Mesenteric fat pad (tissue), 1 donor: ENCODE measurements around the gene POLR2M. TPM values are rescaled to one million over a fixed set of nuclear protein-coding genes. Genes with fewer than 3 reads are reported as not detected.

ENCODE experiments used
- DNase-seq: peaks from one replicate; pipeline ENCODE4 v3.0.0-alpha.2; 2020; ENCODE audit warnings: low spot score
- total RNA-seq: library from RNA; stranded (reverse); fragmentation: NEBNext Ultra II Directional; extraction: Animal tissue kit (Norgen Biotek cat#: 25700); gene quantifications from one replicate; pipeline ENCODE4 v1.2.1, GENCODE V29; 2021
- donor health status: DM: yes; HTN: yes; CAD: no.

POLR2M gene
- total RNA-seq, 1 donor from 2014 or later: 55.9 TPM

- DNase-seq: no peak
Measured at GRCh38 chr15:57738734-57739237, 32.3 kb downstream of the POLR2M start.

- no peak for DNase-seq
Measured at GRCh38 chr15:57740048-57740447, 33.5 kb downstream of the POLR2M start.

- no peak for DNase-seq
Measured at GRCh38 chr15:57741089-57741488, 34.6 kb downstream of the POLR2M start.

GRCh38 chr15:57743424-57743823 lies 36.9 kb downstream of the POLR2M start:
- DNase-seq: no peak

- DNase-seq: no peak
Measured at GRCh38 chr15:57746786-57747185, 40.3 kb downstream of the POLR2M start.

- DNase-seq: no peak
Measured at GRCh38 chr15:57747206-57747896, 40.8 kb downstream of the POLR2M start.

DNA sequence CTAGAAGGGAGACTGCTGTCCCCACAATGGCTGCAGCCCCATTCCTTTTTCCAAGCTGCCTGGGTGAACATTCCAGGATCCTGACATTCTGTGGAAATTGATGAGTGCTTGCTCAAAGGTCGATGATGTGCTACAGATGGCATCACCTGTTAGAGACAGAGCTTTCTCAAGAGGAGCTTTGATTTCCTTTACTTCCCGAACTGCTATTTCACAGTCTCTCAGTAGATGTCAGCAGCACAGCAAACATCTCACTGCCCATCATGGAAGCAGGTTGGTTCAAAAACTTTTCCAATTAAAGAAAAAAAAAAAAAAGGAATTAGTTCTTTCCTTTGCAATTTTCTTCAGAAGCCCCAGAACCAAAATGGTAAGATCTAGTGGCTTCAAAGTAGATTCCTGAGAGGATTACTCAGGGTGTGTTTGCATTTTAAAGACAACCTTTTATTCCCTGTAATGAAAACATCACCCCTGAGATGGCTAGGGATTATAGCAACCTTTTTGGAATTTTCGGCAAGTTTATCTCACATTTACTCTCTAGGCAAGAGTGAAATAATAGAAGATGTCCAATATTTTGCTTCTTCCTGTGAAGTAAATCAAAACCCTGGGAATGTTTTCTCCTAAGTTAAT lies 44.8 kb downstream of the POLR2M start:
- DNase-seq: no peak

GRCh38 chr15:57752436-57752835 lies 45.9 kb downstream of the POLR2M start:
- DNase-seq: no peak

DNA sequence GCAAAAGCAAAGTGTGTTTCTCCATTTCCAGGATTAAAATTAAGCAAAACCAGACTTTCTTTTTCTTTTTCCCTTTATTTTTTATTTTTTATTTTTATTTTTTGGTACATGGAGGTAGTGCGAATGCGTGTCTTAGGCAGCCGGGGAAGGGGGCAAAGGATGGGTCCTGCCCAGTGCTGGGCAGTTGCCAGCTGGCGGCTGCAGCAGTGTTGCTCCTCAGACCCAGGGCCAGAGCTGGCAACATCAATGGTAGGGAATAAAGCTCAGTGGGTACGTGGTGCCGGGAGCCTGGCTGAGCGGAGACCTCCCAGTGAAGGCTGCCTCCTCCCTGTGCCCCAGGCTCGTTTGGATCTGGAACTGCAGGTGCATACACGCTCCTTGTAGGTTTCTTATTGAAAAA lies 46.3 kb downstream of the POLR2M start:
- no peak for DNase-seq

DNA sequence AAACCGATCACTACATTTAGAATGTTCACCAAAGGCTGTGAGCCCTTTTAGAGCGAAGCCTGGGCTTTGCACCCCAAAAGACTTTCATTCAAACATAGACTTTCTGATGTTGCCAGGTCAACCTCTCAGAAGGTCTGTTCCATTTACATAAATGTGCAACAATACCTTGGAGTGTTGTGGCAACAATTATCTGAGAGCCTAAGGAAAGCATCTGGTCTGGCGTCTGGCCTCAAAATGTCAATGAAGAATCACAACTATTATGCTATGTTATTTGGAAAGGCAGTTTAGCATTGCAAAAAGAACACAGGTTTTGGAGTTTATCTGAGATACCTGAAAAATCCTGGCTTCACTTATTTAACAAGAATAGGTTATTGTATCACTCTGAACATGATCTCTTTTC lies 50.0 kb downstream of the POLR2M start:
- no peak for DNase-seq

GRCh38 chr15:57758560-57758959 lies 52.0 kb downstream of the POLR2M start:
- no peak for DNase-seq

GRCh38 chr15:57761562-57761961 lies 55.0 kb downstream of the POLR2M start:
- no peak for DNase-seq

DNA sequence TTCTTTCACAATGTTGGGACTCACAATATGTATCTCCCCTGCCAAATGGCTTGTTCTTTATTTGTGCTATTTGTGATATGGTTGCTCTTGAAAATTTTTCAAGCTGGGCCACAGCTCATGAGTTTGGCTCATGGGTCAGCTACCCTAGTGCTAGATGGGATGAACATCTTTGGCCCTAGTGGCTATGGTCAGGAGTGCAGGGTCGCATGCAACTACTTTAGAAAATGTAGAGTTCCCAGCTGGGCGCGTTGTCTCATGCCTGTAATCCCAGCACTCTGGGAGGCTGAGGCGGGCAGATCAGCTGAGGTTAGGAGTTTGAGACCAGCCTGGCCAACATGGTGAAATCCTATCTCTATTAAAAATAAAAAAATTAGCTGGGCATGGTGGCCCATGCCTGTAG lies 55.8 kb downstream of the POLR2M start:
- DNase-seq: no peak

DNA sequence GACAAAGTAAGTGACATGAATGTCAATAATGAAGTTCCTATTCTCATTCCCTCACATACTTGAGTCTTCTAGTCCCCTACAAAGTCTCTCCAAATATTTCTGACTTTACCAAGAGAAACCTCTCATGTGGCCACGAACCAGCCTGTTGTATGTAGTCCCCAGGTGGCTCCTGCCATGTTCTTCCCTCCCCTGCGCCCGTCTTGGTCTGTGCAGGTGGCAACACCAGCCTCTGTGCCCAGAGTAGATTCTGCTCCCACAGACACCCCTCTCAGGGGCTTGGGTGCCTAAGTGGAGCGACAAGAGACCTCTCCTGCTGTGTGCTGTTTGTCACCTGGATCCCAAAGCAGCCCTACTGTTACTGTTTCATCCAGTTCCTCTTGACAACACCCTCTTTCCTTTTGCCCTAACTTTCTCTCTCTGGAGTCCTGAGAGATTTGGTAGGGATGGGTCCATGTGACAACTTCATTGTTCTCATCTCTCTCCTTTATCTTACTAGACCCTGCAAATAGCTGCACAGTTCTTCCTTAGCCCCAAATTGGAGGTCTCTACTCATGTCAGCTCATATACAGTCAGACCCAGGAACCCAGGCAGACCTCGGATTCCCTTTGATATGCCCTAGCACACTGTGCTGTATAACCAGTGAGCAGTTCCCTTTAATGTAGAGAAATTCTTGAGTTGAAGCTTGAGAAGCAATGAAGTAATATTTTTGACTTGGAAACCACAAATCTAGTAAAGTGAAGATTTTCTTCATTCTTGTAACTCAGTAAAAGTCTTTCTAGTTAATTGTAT lies 56.9 kb downstream of the POLR2M start:
- no peak for DNase-seq

Other genes starting within 250 kb of the POLR2M start
- gene MYZAP, start 114.8 kb upstream of the POLR2M start, total RNA-seq: 65.5 TPM